Glutamatergic neuron (in vitro differentiated cells): Measurements from ENCODE around the gene TIE1. TPM values are rescaled to one million over a fixed set of nuclear protein-coding genes. Genes with fewer than 3 reads are reported as not detected.

Experiments used
- DNase-seq: peaks from one replicate; pipeline ENCODE4 v3.0.0; 2022
- H3K27ac Mint-ChIP-seq: one replicate; pipeline ENCODE4 v1.8.0; 2020; ENCODE audit warnings: mild to moderate bottlenecking, mixed read lengths, inconsistent platforms; ENCODE audit not compliant: unreplicated experiment
- H3K27me3 Mint-ChIP-seq: one replicate; pipeline ENCODE4 v1.8.0; 2020; ENCODE audit warnings: mild to moderate bottlenecking, moderate library complexity, mixed read lengths, inconsistent platforms; ENCODE audit not compliant: unreplicated experiment
- H3K36me3 Mint-ChIP-seq: one replicate; pipeline ENCODE4 v1.8.0; 2020; ENCODE audit warnings: mild to moderate bottlenecking, mixed read lengths, inconsistent platforms; ENCODE audit not compliant: unreplicated experiment
- H3K4me1 Mint-ChIP-seq: one replicate; pipeline ENCODE4 v1.8.0; 2020; ENCODE audit warnings: mild to moderate bottlenecking, low read depth, mixed read lengths, inconsistent platforms; ENCODE audit not compliant: unreplicated experiment
- H3K4me3 Mint-ChIP-seq: one replicate; pipeline ENCODE4 v1.8.0; 2020; ENCODE audit warnings: mild to moderate bottlenecking, mixed read lengths, inconsistent platforms; ENCODE audit not compliant: unreplicated experiment
- H3K9me3 Mint-ChIP-seq: one replicate; pipeline ENCODE4 v1.8.0; 2020; ENCODE audit warnings: mild to moderate bottlenecking, moderate library complexity, mixed read lengths, inconsistent platforms; ENCODE audit not compliant: unreplicated experiment
- CTCF ChIP-seq: fragments of 200-600 bp; sonication (generic); IDR thresholded peaks from one replicate; pipeline ENCODE4 v1.5.0; 2021; ENCODE audit not compliant: partially characterized antibody, unreplicated experiment
- total RNA-seq: library from RNA; stranded (reverse); fragmentation: NEBNext Ultra II Directional; extraction: Animal tissue kit (Norgen Biotek cat#: 25700); gene quantifications from one replicate; pipeline ENCODE4 v1.2.1, GENCODE V29; 2021; ENCODE audit not compliant: unreplicated experiment

TIE1 gene
- total RNA-seq, 1 donor from 2014 or later: 11.3 TPM

GRCh38 chr1:43314233-43314632 lies 13.5 kb downstream of the TIE1 start:
- no peak for TF ChIP-seq CTCF
- H3K27ac Mint-ChIP-seq: no peak overlapping the region
- peaks cover 6% of the 10 kb centered on the region for H3K36me3 Mint-ChIP-seq
- DNase-seq: no peak
- peaks cover 24% of the 10 kb centered on the region for H3K4me1 Mint-ChIP-seq
- H3K4me3 Mint-ChIP-seq: no peak overlapping the region
- peaks cover 28% of the 10 kb centered on the region for H3K9me3 Mint-ChIP-seq
- peaks cover 13% of the 10 kb centered on the region for H3K27me3 Mint-ChIP-seq

- Mint-ChIP-seq H3K4me1 (peaks cover 24% of the 10 kb centered on the region), H3K27me3 (peaks cover 17% of the 10 kb centered on the region), H3K9me3 (peaks cover 23% of the 10 kb centered on the region), H3K36me3 (peaks cover 6% of the 10 kb centered on the region), H3K27ac (no peak overlapping the region), H3K4me3 (no peak overlapping the region)
- DNase-seq: no peak
- no peak for TF ChIP-seq CTCF
Measured at GRCh38 chr1:43315481-43315880, 14.7 kb downstream of the TIE1 start.

DNA sequence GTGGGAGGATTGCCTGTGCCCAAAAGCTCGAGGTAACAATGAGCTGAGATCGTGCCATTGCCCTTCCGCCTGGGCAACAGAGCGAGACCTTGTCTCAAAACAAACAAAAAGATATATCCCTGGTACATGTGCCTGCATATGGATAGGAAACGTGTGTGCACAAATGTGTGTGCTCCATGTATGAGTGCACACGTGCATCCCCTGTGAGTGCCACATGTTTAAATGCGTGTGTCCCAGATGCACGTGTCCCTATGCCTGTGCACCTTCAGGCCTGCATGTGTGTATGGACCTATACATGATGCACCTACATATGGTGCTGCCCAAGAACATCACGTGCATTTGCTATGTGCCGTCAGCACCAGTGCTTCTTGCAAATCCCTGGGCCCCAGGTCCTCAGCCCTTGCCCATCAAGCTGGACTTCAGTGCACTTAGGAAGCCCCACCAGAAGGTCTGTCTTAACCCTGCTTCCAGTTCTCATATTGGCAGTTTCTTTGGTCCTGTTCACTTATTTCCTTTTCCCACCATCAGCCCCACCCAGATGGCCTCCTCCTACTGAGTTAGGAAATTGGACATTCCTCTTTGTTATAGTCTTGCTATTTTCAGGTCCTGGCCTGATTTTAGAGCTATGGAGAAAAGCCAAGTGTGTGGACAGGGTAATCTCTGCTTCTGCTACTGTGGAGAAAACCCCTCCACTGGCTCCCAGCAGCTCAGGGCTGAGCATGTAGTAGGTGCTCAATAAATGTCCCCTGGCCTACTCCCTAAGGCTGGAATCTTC lies 15.4 kb downstream of the TIE1 start:
- H3K9me3 Mint-ChIP-seq: peaks cover 22% of the 10 kb centered on the region
- DNase-seq: no peak
- no peak for TF ChIP-seq CTCF
- no peaks in the 10 kb centered on the region for H3K36me3 Mint-ChIP-seq
- peaks cover 24% of the 10 kb centered on the region for H3K4me1 Mint-ChIP-seq
- H3K27me3 Mint-ChIP-seq: peaks cover 17% of the 10 kb centered on the region
- no peak overlapping the region for H3K4me3 Mint-ChIP-seq
- H3K27ac Mint-ChIP-seq: peak overlapping the region; percentile 64

DNA sequence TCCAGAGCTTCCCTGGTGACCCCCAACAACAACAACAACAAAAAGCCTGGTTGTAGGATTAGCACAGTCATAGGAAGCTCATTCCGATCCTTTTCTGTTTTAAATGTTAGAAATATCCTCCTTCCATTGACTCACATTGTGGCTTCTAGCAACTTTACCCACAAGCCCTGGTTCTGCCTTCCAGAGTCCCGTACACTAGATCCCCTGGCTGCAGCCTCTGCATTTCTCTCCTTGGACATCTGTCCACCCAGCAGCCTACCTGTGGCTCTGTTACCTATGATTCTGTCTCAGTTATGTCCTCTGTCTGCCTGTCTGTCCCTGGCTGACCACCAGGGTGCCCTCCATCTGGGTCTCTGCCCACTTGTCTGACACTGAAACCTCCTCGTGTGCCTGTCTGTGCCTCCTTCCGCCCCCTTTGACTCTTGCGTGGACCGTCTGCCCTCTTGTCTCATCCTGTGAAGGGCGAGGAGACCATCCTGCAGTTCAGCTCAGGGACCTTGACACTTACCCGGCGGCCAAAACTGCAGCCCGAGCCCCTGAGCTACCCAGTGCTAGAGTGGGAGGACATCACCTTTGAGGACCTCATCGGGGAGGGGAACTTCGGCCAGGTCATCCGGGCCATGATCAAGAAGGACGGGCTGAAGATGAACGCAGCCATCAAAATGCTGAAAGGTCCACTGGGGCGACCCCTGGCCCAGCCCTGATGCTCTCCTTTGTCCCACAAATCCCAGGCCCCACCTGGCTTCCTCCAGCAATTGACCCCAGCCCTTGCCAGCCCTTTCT lies 16.1 kb downstream of the TIE1 start:
- DNase-seq: no peak
- H3K4me3 Mint-ChIP-seq: peak overlapping the region; percentile 19

More for the DNA sequence above, 16.1 kb downstream of the TIE1 start:
- H3K27me3 Mint-ChIP-seq: peaks cover 17% of the 10 kb centered on the region
- TF ChIP-seq CTCF: peak; percentile 15
- H3K27ac Mint-ChIP-seq: peak overlapping the region; percentile 98
- H3K36me3 Mint-ChIP-seq: no peaks in the 10 kb centered on the region
- peaks cover 22% of the 10 kb centered on the region for H3K9me3 Mint-ChIP-seq
- peaks cover 24% of the 10 kb centered on the region for H3K4me1 Mint-ChIP-seq
